Esophagus (tissue), 2 donors: ENCODE results near the gene TRPM1. TPM values are rescaled to one million over a fixed set of nuclear protein-coding genes. Genes with fewer than 3 reads are reported as not detected.
A peak's percentile ranks its signal among the peaks of the same experiment; 100 is the strongest.
"Not testable (repeated sequence)": the region's sequence is repeated elsewhere in the genome, so short reads cannot be mapped to it uniquely, and the experiment has no call there.

Source experiments
- H3K27ac ChIP-seq, 2 donors: one replicate each; pipeline ENCODE4 v1.5.1; 2013; ENCODE audit warnings: low read depth in 2 of 2, mild to moderate bottlenecking in 2 of 2, inconsistent platforms in 1 of 2, low read length in 1 of 2, moderate library complexity in 1 of 2
- H3K27me3 ChIP-seq, 2 donors: one replicate each; pipeline ENCODE4 v1.6.1; 2013; ENCODE audit warnings: low read length in 2 of 2, control low read depth in 1 of 2, mild to moderate bottlenecking in 1 of 2; ENCODE audit not compliant: insufficient read depth in 2 of 2, control insufficient read depth in 1 of 2
- H3K36me3 ChIP-seq, 2 donors: one replicate each; pipeline ENCODE4 v1.6.1; 2013; ENCODE audit warnings: low read length in 1 of 2; ENCODE audit not compliant: control insufficient read depth in 2 of 2, insufficient read depth in 2 of 2
- H3K4me1 ChIP-seq, 2 donors: one replicate each; pipeline ENCODE4 v1.6.1; 2013; ENCODE audit warnings: low read length in 1 of 2; ENCODE audit not compliant: control insufficient read depth in 2 of 2, insufficient read depth in 2 of 2
- H3K4me3 ChIP-seq, 2 donors: one replicate each; pipeline ENCODE4 v1.5.1; 2013; ENCODE audit warnings: low read length in 2 of 2, mild to moderate bottlenecking in 2 of 2, low read depth in 1 of 2, moderate library complexity in 1 of 2
- H3K9me3 ChIP-seq, 2 donors: one replicate each; pipeline ENCODE4 v1.6.1; 2013; ENCODE audit warnings: mild to moderate bottlenecking in 2 of 2, low read depth in 1 of 2, low read length in 1 of 2, moderate library complexity in 1 of 2; ENCODE audit not compliant: control insufficient read depth in 2 of 2, insufficient read depth in 1 of 2
- WGBS, 2 donors: extraction: QIAGEN DNeasy Blood & Tissue Kit; methylation state at CpG; one replicate each; pipeline ENCODE4 v1.1.7; 2013; 5-methylcytosine and 5-hydroxymethylcytosine counted together
- polyA plus RNA-seq, 2 donors: library from polyadenylated mRNA; stranded (reverse); fragments of 200-250 nt; gene quantifications; one replicate each; pipeline ENCODE4 v1.2.3, GENCODE V29; 2013
- donor health status: healthy with polysubstance abuse.
- donor health status: Bipolar disorder and iron deficiency.

Gene TRPM1
- polyA plus RNA-seq, 2 donors = 0.13 to 0.37 TPM

GRCh38 chr15:31100738-31101137 lies 787 bp downstream of the TRPM1 start:
- Histone ChIP-seq H3K4me1 (peaks cover 0 to 17% of the 10 kb centered on the region in 2 donors), H3K36me3 (no peaks in the 10 kb centered on the region), H3K4me3 (no peak overlapping the region), H3K27ac (peak overlapping the region; percentile 81 to 85), H3K9me3 (no peaks in the 10 kb centered on the region), H3K27me3 (no peaks in the 10 kb centered on the region)
- 49 to 56% methylated on average over 6 of the region's 6 CpGs for WGBS, 2 donors

- H3K4me1 ChIP-seq = peaks cover 0 to 17% of the 10 kb centered on the region in 2 donors
- no peak overlapping the region for H3K4me3 ChIP-seq
- H3K27me3 ChIP-seq = no peaks in the 10 kb centered on the region
- no peaks in the 10 kb centered on the region for H3K36me3 ChIP-seq
- no peaks in the 10 kb centered on the region for H3K9me3 ChIP-seq
- H3K27ac ChIP-seq = no peak overlapping the region
- WGBS, 2 donors = 60 to 75% methylated on average over 4 of the region's 4 CpGs
Observed at GRCh38 chr15:31098953-31099740, 2.4 kb downstream of the TRPM1 start.

GRCh38 chr15:31098491-31098917 lies 3.0 kb downstream of the TRPM1 start:
- Histone ChIP-seq H3K9me3 (no peaks in the 10 kb centered on the region), H3K4me1 (peaks cover 0 to 17% of the 10 kb centered on the region in 2 donors), H3K27me3 (no peaks in the 10 kb centered on the region), H3K36me3 (no peaks in the 10 kb centered on the region), H3K4me3 (no peak overlapping the region), H3K27ac (no peak overlapping the region)
- 57 to 77% methylated on average over 6 of the region's 6 CpGs for WGBS, 2 donors

- Histone ChIP-seq H3K27ac (no peak overlapping the region), H3K9me3 (no peaks in the 10 kb centered on the region), H3K27me3 (no peaks in the 10 kb centered on the region), H3K4me1 (peaks cover 0 to 4% of the 10 kb centered on the region in 2 donors), H3K36me3 (no peaks in the 10 kb centered on the region), H3K4me3 (no peak overlapping the region)
- 95 to 97% methylated on average over 5 of the region's 5 CpGs for WGBS, 2 donors
Observed at GRCh38 chr15:31096563-31096962, 5.0 kb downstream of the TRPM1 start.

- Histone ChIP-seq H3K4me1 (peaks cover 0 to 10% of the 10 kb centered on the region in 2 donors), H3K9me3 (peaks cover 0 to 3% of the 10 kb centered on the region in 2 donors), H3K27ac (peak overlapping the region; percentile 74 to 83), H3K4me3 (no peak overlapping the region), H3K36me3 (no peaks in the 10 kb centered on the region), H3K27me3 (no peaks in the 10 kb centered on the region)
- WGBS, 2 donors = 86 to 88% methylated on average over 6 of the region's 6 CpGs
Observed at GRCh38 chr15:31091481-31091880, 10.0 kb downstream of the TRPM1 start.

GRCh38 chr15:31090766-31091165 lies 10.8 kb downstream of the TRPM1 start:
- 43 to 44% methylated on average over 4 of the region's 4 CpGs for WGBS, 2 donors
- Histone ChIP-seq H3K27ac (peak overlapping the region; percentile 74 to 83), H3K4me3 (no peak overlapping the region)

GRCh38 chr15:31089368-31090047 lies 12.0 kb downstream of the TRPM1 start:
- H3K4me1 ChIP-seq = peaks cover 0 to 13% of the 10 kb centered on the region in 2 donors
- no peak overlapping the region for H3K27ac ChIP-seq
- H3K4me3 ChIP-seq = no peak overlapping the region
- H3K27me3 ChIP-seq = no peaks in the 10 kb centered on the region
- no peaks in the 10 kb centered on the region for H3K36me3 ChIP-seq
- WGBS, 2 donors = 79 to 83% methylated on average over 18 of the region's 18 CpGs
- H3K9me3 ChIP-seq = peaks cover 0 to 3% of the 10 kb centered on the region in 2 donors

More at GRCh38 chr15:31090766-31091165, 10.8 kb downstream of the TRPM1 start:
- H3K36me3 ChIP-seq = no peaks in the 10 kb centered on the region
- H3K4me1 ChIP-seq = peaks cover 0 to 13% of the 10 kb centered on the region in 2 donors
- no peaks in the 10 kb centered on the region for H3K27me3 ChIP-seq
- H3K9me3 ChIP-seq = peaks cover 0 to 3% of the 10 kb centered on the region in 2 donors

- H3K36me3 ChIP-seq = no peaks in the 10 kb centered on the region
Observed at GRCh38 chr15:31088672-31089367, 12.7 kb downstream of the TRPM1 start.

GRCh38 chr15:31088041-31088440 lies 13.5 kb downstream of the TRPM1 start:
- H3K36me3 ChIP-seq, H3K9me3 ChIP-seq, H3K27ac ChIP-seq, H3K4me3 ChIP-seq, H3K27me3 ChIP-seq: not testable (repeated sequence)
- WGBS, 2 donors = 82 to 86% methylated on average over 8 of the region's 8 CpGs
- peaks cover 3 to 17% of the 10 kb centered on the region in 2 donors for H3K4me1 ChIP-seq

More at GRCh38 chr15:31088672-31089367, 12.7 kb downstream of the TRPM1 start:
- no peaks in the 10 kb centered on the region for H3K27me3 ChIP-seq
- H3K9me3 ChIP-seq = peaks cover 0 to 3% of the 10 kb centered on the region in 2 donors
- peaks cover 0 to 13% of the 10 kb centered on the region in 2 donors for H3K4me1 ChIP-seq
- 85 to 93% methylated on average over 21 of the region's 21 CpGs for WGBS, 2 donors
- H3K27ac ChIP-seq = no peak overlapping the region
- H3K4me3 ChIP-seq = no peak overlapping the region
